Kidney (tissue), 14 donors: ENCODE measurements around the gene ERAS. TPM values are rescaled to one million over a fixed set of nuclear protein-coding genes. Genes with fewer than 3 reads are reported as not detected.

ENCODE experiments used
- DNase-seq, 5 donors: peaks; one replicate each; pipeline ENCODE4 v3.0.0-alpha.2; 2013 to 2020
- FAIRE-seq: peaks from 2 replicates; lab custom pipeline; 2012; peaks lifted over from hg19 to GRCh38; lab: Jason Lieb, UNC
- H3K27ac ChIP-seq, 2 donors: one replicate each; pipeline ENCODE4 v1.7.0; 2013; ENCODE audit warnings: low read depth in 2 of 2, low read length in 2 of 2, inconsistent platforms in 1 of 2
- H3K27me3 ChIP-seq: one replicate; pipeline ENCODE4 v1.7.1; 2013; ENCODE audit warnings: low read length, inconsistent platforms; ENCODE audit not compliant: control insufficient read depth, insufficient read depth
- H3K36me3 ChIP-seq, 3 donors: one replicate each; pipeline versions ENCODE4 v1.7.0 to v1.7.1; 2013; ENCODE audit warnings: low read length in 3 of 3, control low read depth in 1 of 3, inconsistent platforms in 1 of 3; ENCODE audit not compliant: insufficient read depth in 3 of 3, control insufficient read depth in 2 of 3
- H3K4me1 ChIP-seq, 3 donors: one replicate each; pipeline versions ENCODE4 v1.7.0 to v1.7.1; 2013; ENCODE audit warnings: low read length in 3 of 3, inconsistent platforms in 1 of 3, low read depth in 1 of 3; ENCODE audit not compliant: control insufficient read depth in 2 of 3, insufficient read depth in 2 of 3
- H3K4me3 ChIP-seq, 3 donors: one replicate each; pipeline versions ENCODE4 v1.7.0 to v1.8.1; 2013; ENCODE audit warnings: low read length in 3 of 3, control low read depth in 1 of 3, inconsistent platforms in 1 of 3
- H3K9ac ChIP-seq, 3 donors: one replicate each; pipeline versions ENCODE4 v1.7.0 to v1.7.1; 2013; ENCODE audit warnings: low read length in 3 of 3, control low read depth in 1 of 3, inconsistent platforms in 1 of 3
- H3K9me3 ChIP-seq, 3 donors: one replicate each; pipeline versions ENCODE4 v1.7.0 to v1.7.1; 2013; ENCODE audit warnings: low read length in 3 of 3, control low read depth in 1 of 3, inconsistent platforms in 1 of 3; ENCODE audit not compliant: control insufficient read depth in 2 of 3, insufficient read depth in 1 of 3
- CTCF ChIP-seq: IDR thresholded peaks from 3 replicates; pipeline ENCODE4 v1.5.1; 2012; ENCODE audit warnings: mild to moderate bottlenecking, moderate library complexity, borderline replicate concordance; ENCODE audit not compliant: insufficient read depth; ENCODE audit errors: extremely low read depth
- intact Hi-C: fragments of 100-400 bp; cut with DNase I; formaldehyde crosslinking; loops from one replicate; pipeline ENCODE4 v1.11.1; 2022
- polyA plus RNA-seq: library from polyadenylated mRNA; stranded (reverse); fragments of 350-450 nt; fragmentation: Illumina TruSeq; extraction: RNeasy Lipid Tissue Mini Kit (QIAGEN cat#74804); gene quantifications from one replicate; pipeline ENCODE4 v1.2.3, GENCODE V29; 2014; ENCODE audit warnings: low read depth, low replicate concordance; ENCODE audit not compliant: insufficient read depth
- total RNA-seq: library from RNA; stranded (reverse); fragmentation: NEBNext Ultra II Directional; extraction: Animal tissue kit (Norgen Biotek cat#: 25700); gene quantifications from one replicate; pipeline ENCODE4 v1.2.1, GENCODE V29; 2021
- donor health status: control.
- donor health status: control.
- donor health status: control.
- donor health status: control.
- donor health status: control.
- donor health status: DM: yes; HTN: yes; CAD: no.
- donor health status: Normal renal cell carcinoma (clear cell type).

ERAS gene
- total and polyA plus RNA-seq, 2 donors from 2014 or later, result 0.19 to 0.43 TPM

GRCh38 chrX:48813644-48814043 lies 12.7 kb upstream of the ERAS start:
- no peak for FAIRE-seq

GRCh38 chrX:48814722-48815121 lies 11.6 kb upstream of the ERAS start:
- H3K36me3 ChIP-seq, result peaks cover 0 to 9% (median 8%) of the 10 kb centered on the region in 3 donors

More at GRCh38 chrX:48813644-48814043, 12.7 kb upstream of the ERAS start:
- H3K36me3 ChIP-seq, result peaks cover 0 to 8% (median 5%) of the 10 kb centered on the region in 3 donors
- intact Hi-C loops, result no loop called here
- H3K27ac ChIP-seq, result no peak overlapping the region
- no peak for DNase-seq
- no peaks in the 10 kb centered on the region for H3K9me3 ChIP-seq
- no peak for TF ChIP-seq CTCF
- H3K4me1 ChIP-seq, result no peaks in the 10 kb centered on the region
- H3K9ac ChIP-seq, result no peak overlapping the region
- no peaks in the 10 kb centered on the region for H3K27me3 ChIP-seq
- H3K4me3 ChIP-seq, result no peak overlapping the region

GRCh38 chrX:48815266-48815665 lies 11.0 kb upstream of the ERAS start:
- H3K27me3 ChIP-seq, result no peaks in the 10 kb centered on the region
- peaks cover 0 to 9% (median 8%) of the 10 kb centered on the region in 3 donors for H3K36me3 ChIP-seq
- no peak overlapping the region for H3K9ac ChIP-seq
- H3K4me3 ChIP-seq, result no peak overlapping the region
- H3K9me3 ChIP-seq, result no peaks in the 10 kb centered on the region
- FAIRE-seq (no peak), DNase-seq (peak in 1 of 5 donors; percentile 46)
- no peak overlapping the region for H3K27ac ChIP-seq
- TF ChIP-seq CTCF, result no peak
- no peaks in the 10 kb centered on the region for H3K4me1 ChIP-seq
- intact Hi-C loops, result no loop called here

More at GRCh38 chrX:48814722-48815121, 11.6 kb upstream of the ERAS start:
- H3K9me3 ChIP-seq, result no peaks in the 10 kb centered on the region
- intact Hi-C loops, result no loop called here
- H3K27ac ChIP-seq, result no peak overlapping the region
- H3K4me1 ChIP-seq, result no peaks in the 10 kb centered on the region
- no peak overlapping the region for H3K4me3 ChIP-seq
- H3K27me3 ChIP-seq, result no peaks in the 10 kb centered on the region
- no peak for DNase-seq
- FAIRE-seq, result no peak
- no peak for TF ChIP-seq CTCF
- H3K9ac ChIP-seq, result no peak overlapping the region
